Retinal pigment epithelial cell (primary cell): ENCODE measurements around the gene SLC28A3.
"Not testable (repeated sequence)": the region's sequence is repeated elsewhere in the genome, so short reads cannot be mapped to it uniquely, and the experiment has no call there.

ENCODE experiments used
- DNase-seq: peaks from one replicate; pipeline ENCODE4 v3.0.0-alpha.2; 2010; ENCODE audit warnings: low read depth
- H3K4me3 ChIP-seq: 2 replicates; pipeline ENCODE4 v1.5.1; 2011; ENCODE audit warnings: mild to moderate bottlenecking, low read length, control low read depth, moderate library complexity
- TF ChIP-seq, protein P1 (sequence below): conservative IDR thresholded peaks from 2 replicates; pipeline ENCODE4 v1.5.1; 2011; ENCODE audit warnings: low read depth, low read length, control low read depth, inconsistent platforms

SLC28A3 gene, protein sequence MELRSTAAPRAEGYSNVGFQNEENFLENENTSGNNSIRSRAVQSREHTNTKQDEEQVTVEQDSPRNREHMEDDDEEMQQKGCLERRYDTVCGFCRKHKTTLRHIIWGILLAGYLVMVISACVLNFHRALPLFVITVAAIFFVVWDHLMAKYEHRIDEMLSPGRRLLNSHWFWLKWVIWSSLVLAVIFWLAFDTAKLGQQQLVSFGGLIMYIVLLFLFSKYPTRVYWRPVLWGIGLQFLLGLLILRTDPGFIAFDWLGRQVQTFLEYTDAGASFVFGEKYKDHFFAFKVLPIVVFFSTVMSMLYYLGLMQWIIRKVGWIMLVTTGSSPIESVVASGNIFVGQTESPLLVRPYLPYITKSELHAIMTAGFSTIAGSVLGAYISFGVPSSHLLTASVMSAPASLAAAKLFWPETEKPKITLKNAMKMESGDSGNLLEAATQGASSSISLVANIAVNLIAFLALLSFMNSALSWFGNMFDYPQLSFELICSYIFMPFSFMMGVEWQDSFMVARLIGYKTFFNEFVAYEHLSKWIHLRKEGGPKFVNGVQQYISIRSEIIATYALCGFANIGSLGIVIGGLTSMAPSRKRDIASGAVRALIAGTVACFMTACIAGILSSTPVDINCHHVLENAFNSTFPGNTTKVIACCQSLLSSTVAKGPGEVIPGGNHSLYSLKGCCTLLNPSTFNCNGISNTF

DNA sequence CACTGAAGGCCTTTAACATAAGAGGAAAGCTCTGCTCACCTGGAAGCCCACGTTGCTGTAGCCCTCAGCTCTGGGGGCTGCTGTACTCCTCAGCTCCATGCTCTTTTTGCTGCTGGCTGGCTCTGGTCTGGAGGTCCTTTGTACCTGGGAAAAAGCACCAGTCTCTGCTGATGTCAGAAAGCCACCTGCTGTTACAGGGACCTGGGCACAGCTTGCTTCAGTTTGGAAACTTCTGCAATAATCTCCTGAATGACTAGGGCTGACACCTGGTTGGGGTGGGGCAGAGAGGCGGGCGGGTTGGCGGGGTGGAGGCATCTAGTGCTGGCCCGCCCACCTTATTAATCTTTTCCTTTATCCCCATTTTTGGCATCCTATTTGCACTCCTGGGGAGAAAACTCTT, at the start of gene SLC28A3:
TSS of gene SLC28A3 (minus strand) at position 224 of the 400 bp plus-strand sequence. CDS start at position 99, 125 bp downstream.
- TF ChIP-seq, protein P1, sequence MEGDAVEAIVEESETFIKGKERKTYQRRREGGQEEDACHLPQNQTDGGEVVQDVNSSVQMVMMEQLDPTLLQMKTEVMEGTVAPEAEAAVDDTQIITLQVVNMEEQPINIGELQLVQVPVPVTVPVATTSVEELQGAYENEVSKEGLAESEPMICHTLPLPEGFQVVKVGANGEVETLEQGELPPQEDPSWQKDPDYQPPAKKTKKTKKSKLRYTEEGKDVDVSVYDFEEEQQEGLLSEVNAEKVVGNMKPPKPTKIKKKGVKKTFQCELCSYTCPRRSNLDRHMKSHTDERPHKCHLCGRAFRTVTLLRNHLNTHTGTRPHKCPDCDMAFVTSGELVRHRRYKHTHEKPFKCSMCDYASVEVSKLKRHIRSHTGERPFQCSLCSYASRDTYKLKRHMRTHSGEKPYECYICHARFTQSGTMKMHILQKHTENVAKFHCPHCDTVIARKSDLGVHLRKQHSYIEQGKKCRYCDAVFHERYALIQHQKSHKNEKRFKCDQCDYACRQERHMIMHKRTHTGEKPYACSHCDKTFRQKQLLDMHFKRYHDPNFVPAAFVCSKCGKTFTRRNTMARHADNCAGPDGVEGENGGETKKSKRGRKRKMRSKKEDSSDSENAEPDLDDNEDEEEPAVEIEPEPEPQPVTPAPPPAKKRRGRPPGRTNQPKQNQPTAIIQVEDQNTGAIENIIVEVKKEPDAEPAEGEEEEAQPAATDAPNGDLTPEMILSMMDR: no peak
- DNase-seq: no peak
- no peak within 1 kb of the TSS for H3K4me3 ChIP-seq

DNA sequence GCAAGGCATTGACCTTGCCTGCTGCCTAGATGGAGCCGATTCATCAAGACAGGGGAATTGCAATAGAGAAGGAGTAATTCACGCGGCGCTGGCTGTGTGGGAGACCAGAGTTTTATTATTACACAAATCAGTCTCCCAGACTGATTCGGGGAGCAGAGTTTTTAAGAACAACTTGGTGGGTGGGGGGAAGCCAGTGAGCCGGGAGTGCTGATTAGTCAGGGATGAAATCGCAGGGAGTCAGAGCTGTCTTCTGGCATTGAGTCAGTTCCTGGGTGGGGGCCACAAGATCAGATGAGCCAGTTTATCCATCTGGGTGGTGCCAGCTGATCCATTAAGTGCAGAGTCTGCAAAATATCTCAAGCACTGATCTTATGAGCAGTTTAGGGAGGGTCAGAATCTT, 49.7 kb upstream of the SLC28A3 start:
- not testable (repeated sequence) for DNase-seq, H3K4me3 ChIP-seq

GRCh38 chr9:84387821-84388220, 47.3 kb upstream of the SLC28A3 start:
- no peak for DNase-seq

GRCh38 chr9:84386753-84387152, 46.2 kb upstream of the SLC28A3 start:
- DNase-seq: no peak
- TF ChIP-seq, protein P1: no peak
- H3K4me3 ChIP-seq: no peak overlapping the region

More at GRCh38 chr9:84387821-84388220, 47.3 kb upstream of the SLC28A3 start:
- no peak overlapping the region for H3K4me3 ChIP-seq
- TF ChIP-seq, protein P1: no peak

- TF ChIP-seq, protein P1: no peak
- no peak overlapping the region for H3K4me3 ChIP-seq
- DNase-seq: no peak
These were observed 45.0 kb upstream of the SLC28A3 start for GRCh38 chr9:84385386-84386040.

GRCh38 chr9:84384617-84385016, 44.1 kb upstream of the SLC28A3 start:
- TF ChIP-seq, protein P1: no peak
- DNase-seq: no peak

DNA sequence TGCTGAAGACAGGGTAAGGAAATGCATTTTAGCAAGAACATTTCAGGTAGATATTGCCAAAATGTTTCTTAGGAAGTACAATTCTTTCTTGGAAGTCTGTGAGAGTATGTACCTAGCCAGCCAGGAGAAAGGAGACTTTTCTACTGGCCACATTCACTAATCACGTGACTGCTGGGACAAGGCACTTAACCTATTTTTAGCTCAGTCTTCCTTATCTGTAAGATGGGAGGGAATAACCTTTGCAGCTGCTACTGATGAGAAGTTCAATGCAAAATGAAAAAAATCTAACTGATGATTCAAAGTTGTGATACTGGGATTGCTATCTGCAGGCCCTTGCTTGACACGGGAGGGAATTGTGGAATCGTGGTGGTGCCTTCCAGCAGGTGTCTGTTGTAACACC, 42.6 kb upstream of the SLC28A3 start:
- TF ChIP-seq, protein P1: no peak
- H3K4me3 ChIP-seq: no peak overlapping the region
- DNase-seq: no peak

More at GRCh38 chr9:84384617-84385016, 44.1 kb upstream of the SLC28A3 start:
- no peak overlapping the region for H3K4me3 ChIP-seq
